Measurements from ENCODE around the gene OR2S2. TPM values are rescaled to one million over a fixed set of nuclear protein-coding genes. Genes with fewer than 3 reads are reported as not detected.
A peak's percentile ranks its signal among the peaks of the same experiment; 100 is the strongest.

Gene OR2S2
- total RNA-seq, 1 donor from 2014 or later, result not detected

GRCh38 chr9:35907711-35908503 lies 50.0 kb downstream of the OR2S2 start:
- Histone ChIP-seq H3K27ac (replicated peaks) (peak overlapping the region; percentile 98), H3K4me1 (peaks cover 96% of the 10 kb centered on the region), H3K27me3 (ENCODE audit: low read depth) (no peaks in the 10 kb centered on the region), H3K9me3 (replicated peaks) (no peaks in the 10 kb centered on the region), H3K4me3 (peak overlapping the region; percentile 67), H3K36me3 (no peaks in the 10 kb centered on the region)
- peak; percentile 75 for DNase-seq
- intact Hi-C loops (cut with micrococcal nuclease), result loop anchor here (5.0 to 10.0 kb wide), 2 partner anchors 39 to 117 kb away; no protein-coding TSS in a partner anchor
- TF ChIP-seq CTCF (IDR thresholded peaks at IDR 0.05; ENCODE audit: borderline replicate concordance), result no peak

Other genes starting within 250 kb of the OR2S2 start
- 234 TPM for gene TLN1, start 226.0 kb downstream of the OR2S2 start, total RNA-seq
- 20.6 TPM for gene CREB3, start 225.5 kb downstream of the OR2S2 start, total RNA-seq
- gene GBA2, start 208.9 kb downstream of the OR2S2 start, total RNA-seq, result 75.0 TPM
- 30.2 TPM for gene RGP1, start 208.9 kb downstream of the OR2S2 start, total RNA-seq
- gene MSMP, start 203.9 kb downstream of the OR2S2 start, total RNA-seq, result not detected
- 24.2 TPM for gene NPR2, start 166.6 kb downstream of the OR2S2 start, total RNA-seq
- gene SPAG8, start 145.9 kb downstream of the OR2S2 start, total RNA-seq, result 3.4 TPM
- gene HINT2, start 143.1 kb downstream of the OR2S2 start, total RNA-seq, result 71.1 TPM
- not detected for gene FAM221B, start 129.4 kb downstream of the OR2S2 start, total RNA-seq
- gene TMEM8B, start 128.9 kb downstream of the OR2S2 start, total RNA-seq, result 17.5 TPM
- not detected for gene OR13J1, start 87.8 kb downstream of the OR2S2 start, total RNA-seq
- 6.2 TPM for gene HRCT1, start 52.0 kb downstream of the OR2S2 start, total RNA-seq
- 6.5 TPM for gene SPAAR, start 48.7 kb downstream of the OR2S2 start, total RNA-seq
- 5.4 TPM for gene RECK, start 78.8 kb upstream of the OR2S2 start, total RNA-seq
- 8.7 TPM for gene GLIPR2, start 178.6 kb upstream of the OR2S2 start, total RNA-seq
- gene CCIN, start 211.2 kb upstream of the OR2S2 start, total RNA-seq, result not detected
- 60.4 TPM for gene CLTA, start 232.8 kb upstream of the OR2S2 start, total RNA-seq

Measured in left ventricle myocardium inferior (tissue), 1 donor.